Adrenal gland (tissue), 12 donors: ENCODE measurements around the gene ATG4D. TPM values are rescaled to one million over a fixed set of nuclear protein-coding genes. Genes with fewer than 3 reads are reported as not detected.
"Not testable (repeated sequence)": the region's sequence is repeated elsewhere in the genome, so short reads cannot be mapped to it uniquely, and the experiment has no call there.

ENCODE experiments used
- DNase-seq, 7 donors: peaks; one replicate each; pipeline ENCODE4 v3.0.0-alpha.2; 2019 to 2020
- H3K27ac ChIP-seq, 5 donors: fragments of 200-600 bp; sonication (generic) in 4 of 5; 1 replicate in 3 of 5; 2 replicates in 2 of 5; pipeline versions ENCODE4 v1.5.1 to v1.8.0; 2016 to 2020; ENCODE audit warnings: mild to moderate bottlenecking in 1 of 5
- H3K27me3 ChIP-seq: fragments of 200-600 bp; 2 replicates; pipeline ENCODE4 v1.8.0; 2021
- H3K36me3 ChIP-seq, 2 donors: fragments of 200-600 bp; replicated peaks in 1 of 2; 1 replicate in 1 of 2; 2 replicates in 1 of 2; pipeline versions ENCODE4 v1.5.1 to v1.8.0; 2018 to 2022
- H3K4me1 ChIP-seq, 2 donors: fragments of 200-600 bp; replicated peaks in 1 of 2; 1 replicate in 1 of 2; 2 replicates in 1 of 2; pipeline versions ENCODE4 v1.5.1 to v1.8.0; 2018 to 2021
- H3K4me3 ChIP-seq, 4 donors: fragments of 200-600 bp; sonication (generic) in 3 of 4; one replicate each; pipeline ENCODE4 v1.5.1; 2016 to 2018
- H3K9me3 ChIP-seq, 3 donors: fragments of 200-600 bp; sonication (generic) in 1 of 3; replicated peaks in 1 of 3; 1 replicate in 2 of 3; 2 replicates in 1 of 3; pipeline versions ENCODE4 v1.5.1 to v1.8.0; 2016 to 2021
- POLR2A ChIP-seq, 2 donors: fragments of 450-650 bp; IDR thresholded peaks; one replicate each; pipeline ENCODE4 v1.6.1; 2017; ENCODE audit warnings: antibody characterized with exemption in 2 of 2, mild to moderate bottlenecking in 2 of 2, moderate library complexity in 1 of 2
- WGBS, 4 donors: extraction: QIAGEN DNeasy Blood & Tissue Kit in 2 of 4; methylation state at CpG; one replicate each; pipeline versions ENCODE4 v1.1.5 to v1.1.7; 2013 to 2017; 5-methylcytosine and 5-hydroxymethylcytosine counted together
- intact Hi-C, 2 donors: fragments of 100-400 bp; cut with DNase I; formaldehyde crosslinking; loops; one replicate each; pipeline versions ENCODE4 v1.14.1 to v1.15.0; 2022 to 2023
- polyA plus RNA-seq, 3 donors: library from polyadenylated mRNA; stranded (reverse); fragments of 200-250 nt in 2 of 3; fragments of 350-450 nt in 1 of 3; fragmentation: Illumina TruSeq in 1 of 3; extraction: RNeasy Lipid Tissue Mini Kit (QIAGEN cat#74804) in 1 of 3; gene quantifications; one replicate each; pipeline ENCODE4 v1.2.3, GENCODE V29; 2013 to 2014
- total RNA-seq, 9 donors: library from RNA; depleted of rRNA in 4 of 9; stranded (reverse); fragments of >200 nt in 4 of 9; fragments of 120-200 nt in 1 of 9; fragmentation: NEBNext Ultra II Directional in 1 of 9; extraction: Animal tissue kit (Norgen Biotek cat#: 25700) in 1 of 9; gene quantifications; one replicate each; pipeline versions ENCODE4 v1.1.0 to v1.2.4, GENCODE V29; 2013 to 2023
- TF ChIP-seq, protein P1 (sequence below), 6 experiments: fragments of 450-650 bp in 4 of 6; fragments of 200-600 bp in 2 of 6; sonication (generic) in 1 of 6; IDR thresholded peaks; 1 replicate in 5 of 6; 2 replicates in 1 of 6; pipeline versions ENCODE4 v1.5.1 to v1.8.0; 2016 to 2021; ENCODE audit warnings: antibody characterized with exemption in 6 of 6, mild to moderate bottlenecking in 2 of 6, moderate library complexity in 1 of 6
- donor health status: healthy with polysubstance abuse.
- donor health status: Bipolar disorder and iron deficiency.
- donor health status: DM: yes; HTN: yes; CAD: no.
- donor health status: DM: no; HTN: no; CAD: no.
- donor health status: DM: no; HTN: no; CAD: no.
- donor health status: DM: yes; HTN: yes; CAD: no.

Gene ATG4D
- total and polyA plus RNA-seq, 12 donors: 7.4 to 93.7 (median 38.5) TPM

DNA sequence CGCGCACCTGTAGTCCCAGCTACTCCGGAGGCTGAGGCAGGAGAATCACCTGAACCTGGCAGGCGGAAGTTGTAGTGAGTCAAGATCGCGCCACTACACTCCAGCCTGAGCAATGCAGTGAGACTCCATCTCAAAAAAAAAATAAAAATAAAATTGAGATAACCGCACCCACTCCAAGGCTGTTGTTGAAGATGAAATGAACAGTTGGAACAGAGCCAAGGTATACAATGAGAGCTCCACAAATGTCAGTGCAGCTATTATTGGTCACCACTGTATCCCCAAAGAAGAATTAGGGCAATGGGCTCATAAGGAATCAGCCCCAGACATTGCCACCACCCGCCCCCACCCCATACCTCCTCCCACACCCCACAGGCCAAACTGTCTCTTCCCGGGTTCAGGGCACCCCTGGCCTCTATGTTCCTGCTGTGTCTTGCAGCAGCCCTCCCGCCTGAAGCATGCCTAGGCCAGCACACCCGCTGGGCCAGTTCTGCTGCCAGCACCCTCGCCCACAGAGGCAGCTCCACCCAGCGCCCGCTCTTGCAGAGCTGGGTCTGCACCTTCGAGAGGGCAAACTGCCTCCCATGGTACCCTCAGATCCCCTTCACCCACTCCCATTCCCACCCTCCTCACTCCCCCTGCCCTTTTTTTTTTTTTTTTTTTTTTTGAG is 22.9 kb upstream of the ATG4D start:
- Histone ChIP-seq H3K27me3 (peaks cover 18% of the 10 kb centered on the region), H3K4me1 (peaks cover 13 to 17% of the 10 kb centered on the region in 2 donors), H3K36me3 (no peaks in the 10 kb centered on the region), H3K9me3 (no peaks in the 10 kb centered on the region), H3K27ac (no peak overlapping the region), H3K4me3 (no peak overlapping the region)
- WGBS, 4 donors: 76 to 84% (median 79%) methylated on average over 14 to 15 of the region's 15 CpGs
- intact Hi-C loops: no loop called here
- DNase-seq: no peak
- TF ChIP-seq, protein P1, sequence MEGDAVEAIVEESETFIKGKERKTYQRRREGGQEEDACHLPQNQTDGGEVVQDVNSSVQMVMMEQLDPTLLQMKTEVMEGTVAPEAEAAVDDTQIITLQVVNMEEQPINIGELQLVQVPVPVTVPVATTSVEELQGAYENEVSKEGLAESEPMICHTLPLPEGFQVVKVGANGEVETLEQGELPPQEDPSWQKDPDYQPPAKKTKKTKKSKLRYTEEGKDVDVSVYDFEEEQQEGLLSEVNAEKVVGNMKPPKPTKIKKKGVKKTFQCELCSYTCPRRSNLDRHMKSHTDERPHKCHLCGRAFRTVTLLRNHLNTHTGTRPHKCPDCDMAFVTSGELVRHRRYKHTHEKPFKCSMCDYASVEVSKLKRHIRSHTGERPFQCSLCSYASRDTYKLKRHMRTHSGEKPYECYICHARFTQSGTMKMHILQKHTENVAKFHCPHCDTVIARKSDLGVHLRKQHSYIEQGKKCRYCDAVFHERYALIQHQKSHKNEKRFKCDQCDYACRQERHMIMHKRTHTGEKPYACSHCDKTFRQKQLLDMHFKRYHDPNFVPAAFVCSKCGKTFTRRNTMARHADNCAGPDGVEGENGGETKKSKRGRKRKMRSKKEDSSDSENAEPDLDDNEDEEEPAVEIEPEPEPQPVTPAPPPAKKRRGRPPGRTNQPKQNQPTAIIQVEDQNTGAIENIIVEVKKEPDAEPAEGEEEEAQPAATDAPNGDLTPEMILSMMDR (IDR thresholded peaks at IDR 0.05): no peak
- TF ChIP-seq POLR2A (IDR thresholded peaks at IDR 0.05): no peak

DNA sequence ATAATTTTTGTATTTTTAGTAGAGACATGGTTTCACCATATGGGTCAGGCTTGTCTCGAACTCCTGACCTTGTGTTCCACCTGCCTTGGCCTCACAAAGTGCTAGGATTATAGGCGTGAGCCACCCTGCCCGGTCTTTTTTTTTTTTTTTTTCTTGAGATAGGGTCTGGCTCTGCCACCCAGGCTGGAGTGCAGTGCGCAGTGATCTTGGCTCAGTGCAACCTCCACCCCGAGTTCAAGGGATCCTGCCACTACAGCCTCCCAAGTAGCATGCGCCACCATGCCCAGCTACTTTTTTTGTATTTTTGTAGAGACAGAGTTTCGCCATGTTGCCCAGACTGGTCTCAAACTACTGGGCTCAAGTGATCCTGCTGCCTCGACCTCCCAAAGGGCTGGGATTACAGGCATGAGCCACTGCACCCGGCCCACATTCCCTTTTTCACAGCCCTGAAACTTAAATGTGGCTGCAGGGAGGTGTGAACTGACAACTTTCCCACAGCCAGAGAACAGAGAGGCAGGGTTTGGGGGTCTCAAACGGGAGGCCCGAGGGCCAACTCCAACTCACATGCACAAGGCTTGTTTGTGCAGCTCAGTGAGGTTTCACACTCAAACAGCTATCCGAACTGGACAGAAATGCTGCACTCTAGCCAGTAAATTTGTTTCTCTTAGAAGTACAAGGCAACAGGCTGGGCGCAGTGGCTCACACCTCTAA is 22.1 kb upstream of the ATG4D start:
- no peak for DNase-seq
- H3K4me3 ChIP-seq: no peak overlapping the region
- intact Hi-C loops: no loop called here
- WGBS, 4 donors: 76 to 80% (median 77%) methylated on average over 10 to 13 of the region's 13 CpGs
- H3K4me1 ChIP-seq: peaks cover 13 to 17% of the 10 kb centered on the region in 2 donors
- H3K27ac ChIP-seq: no peak overlapping the region
- H3K27me3 ChIP-seq: peaks cover 18% of the 10 kb centered on the region
- H3K9me3 ChIP-seq: no peaks in the 10 kb centered on the region
- H3K36me3 ChIP-seq: no peaks in the 10 kb centered on the region
- TF ChIP-seq, protein P1 (IDR thresholded peaks at IDR 0.05): no peak
- TF ChIP-seq POLR2A (IDR thresholded peaks at IDR 0.05): no peak

DNA sequence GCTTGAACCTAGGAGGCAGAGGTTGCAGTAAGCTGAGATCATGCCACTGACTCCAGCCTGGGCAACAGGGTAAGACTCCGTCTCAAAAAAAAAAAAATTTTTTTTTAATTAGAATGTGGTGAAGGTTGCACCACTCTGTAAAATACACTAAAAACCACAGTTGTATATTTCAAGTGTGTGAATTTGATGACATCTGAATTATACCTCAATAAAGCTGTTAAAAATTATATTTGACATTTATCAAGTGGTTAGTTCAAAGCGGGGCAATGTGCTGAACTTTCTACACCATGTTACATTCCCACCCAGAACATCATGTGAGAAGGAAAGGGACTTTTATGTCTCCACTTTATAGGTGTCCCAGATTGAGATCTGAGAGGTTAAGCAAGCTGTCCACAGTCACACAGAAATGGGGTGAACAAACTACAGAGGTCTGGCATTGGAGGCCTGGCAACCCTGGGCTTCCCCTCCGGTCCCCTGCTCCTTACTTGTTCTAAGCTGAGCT is 20.5 kb upstream of the ATG4D start:
- DNase-seq: no peak
- no peaks in the 10 kb centered on the region for H3K36me3 ChIP-seq
- no peak overlapping the region for H3K27ac ChIP-seq
- peaks cover 8% of the 10 kb centered on the region for H3K27me3 ChIP-seq
- H3K4me1 ChIP-seq: peaks cover 0 to 4% of the 10 kb centered on the region in 2 donors
- no peaks in the 10 kb centered on the region for H3K9me3 ChIP-seq
- H3K4me3 ChIP-seq: no peak overlapping the region
- 68 to 85% (median 82%) methylated on average over 3 of the region's 3 CpGs for WGBS, 4 donors
- no peak for TF ChIP-seq POLR2A (IDR thresholded peaks at IDR 0.05)
- TF ChIP-seq, protein P1 (IDR thresholded peaks at IDR 0.05): no peak
- intact Hi-C loops: no loop called here

DNA sequence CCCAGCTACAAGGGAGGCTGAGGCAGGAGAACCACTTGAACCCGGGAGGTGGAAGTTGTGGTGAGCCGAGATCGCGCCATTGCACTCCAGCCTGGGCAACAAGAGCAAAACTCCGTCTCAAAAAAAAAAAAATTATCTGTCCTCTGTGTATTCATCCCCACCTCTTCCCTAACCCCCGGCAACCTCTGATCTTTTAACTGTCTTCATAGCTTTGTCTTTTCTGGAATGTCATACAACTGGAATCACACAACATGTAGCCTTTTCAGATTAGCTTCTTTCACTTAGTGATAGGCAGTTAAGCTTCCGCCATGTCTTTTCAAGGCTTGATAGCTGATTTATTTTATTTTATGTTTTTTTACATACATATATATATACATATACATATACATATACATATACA is 18.1 kb upstream of the ATG4D start:
- Histone ChIP-seq H3K27ac (no peak overlapping the region), H3K4me1 (no peaks in the 10 kb centered on the region), H3K4me3 (no peak overlapping the region), H3K27me3 (no peaks in the 10 kb centered on the region), H3K36me3 (no peaks in the 10 kb centered on the region), H3K9me3 (no peaks in the 10 kb centered on the region)
- 85 to 92% (median 88%) methylated on average over 7 of the region's 7 CpGs for WGBS, 4 donors
- intact Hi-C loops: no loop called here
- TF ChIP-seq, protein P1 (IDR thresholded peaks at IDR 0.05): no peak
- no peak for DNase-seq

DNA sequence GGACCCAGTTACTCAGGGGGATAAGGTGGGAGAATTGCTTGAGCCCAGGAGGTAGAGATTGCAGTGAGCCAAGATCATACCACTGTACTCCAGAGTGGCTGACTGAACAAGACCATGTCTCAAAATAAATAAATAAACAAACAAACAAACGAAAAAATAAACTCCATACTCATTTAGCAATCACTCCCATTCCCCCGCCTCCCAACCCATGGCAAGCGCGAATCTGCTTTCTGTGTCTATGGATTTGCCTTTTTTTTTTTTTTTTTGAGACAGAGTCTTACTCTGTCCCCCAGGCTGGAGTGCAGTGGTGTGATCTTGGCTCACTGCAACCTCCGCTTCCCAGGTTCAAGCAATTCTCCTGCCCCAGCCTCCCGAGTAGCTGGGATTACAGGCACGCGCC is 16.8 kb upstream of the ATG4D start:
- H3K27ac ChIP-seq, DNase-seq, H3K4me1 ChIP-seq, H3K27me3 ChIP-seq, H3K9me3 ChIP-seq, H3K36me3 ChIP-seq, intact Hi-C loops, H3K4me3 ChIP-seq: not testable (repeated sequence)
- WGBS, 4 donors: 63 to 79% (median 69%) methylated on average over 8 of the region's 8 CpGs
